Cardiac muscle cell (in vitro differentiated cells and primary cell): ENCODE measurements around the gene RPS16. TPM values are rescaled to one million over a fixed set of nuclear protein-coding genes. Genes with fewer than 3 reads are reported as not detected.

Source experiments
- DNase-seq, 2 donors: peaks; one replicate each; pipeline versions ENCODE4 v3.0.0 to v3.0.0-alpha.2; 2010 to 2017; ENCODE audit warnings: low read depth in 1 of 2, low spot score in 1 of 2
- H3K27ac ChIP-seq: fragments of 200-600 bp; sonication (generic); 2 replicates; pipeline ENCODE4 v1.5.1; 2016
- H3K27me3 ChIP-seq: fragments of 200-600 bp; sonication (generic); 2 replicates; pipeline ENCODE4 v1.6.0; 2016; ENCODE audit warnings: control low read depth
- H3K36me3 ChIP-seq: fragments of 200-600 bp; sonication (generic); 2 replicates; pipeline ENCODE4 v1.5.1; 2016; ENCODE audit warnings: control low read depth
- H3K4me1 ChIP-seq: fragments of 200-600 bp; sonication (generic); 2 replicates; pipeline ENCODE4 v1.8.1; 2017; ENCODE audit warnings: low read depth, mild to moderate bottlenecking, mixed run types
- H3K4me3 ChIP-seq: fragments of 200-600 bp; sonication (generic); 2 replicates; pipeline ENCODE4 v1.5.1; 2016; ENCODE audit warnings: mild to moderate bottlenecking
- H3K9me3 ChIP-seq: fragments of 200-600 bp; sonication (generic); 2 replicates; pipeline ENCODE4 v1.5.1; 2017; ENCODE audit warnings: low read depth, mild to moderate bottlenecking, control low read depth
- CTCF ChIP-seq: IDR thresholded peaks from 2 replicates; pipeline ENCODE4 v1.5.1; 2012; ENCODE audit warnings: low read depth, mild to moderate bottlenecking, low read length
- polyA plus RNA-seq: library from polyadenylated mRNA; unstranded; fragments of >200 nt; fragmentation: Nextera tagmentation; extraction: Ambion mirVana; gene quantifications from 2 replicates; pipeline ENCODE4 v1.2.1, GENCODE V29; 2016
- total RNA-seq: library from RNA; depleted of rRNA; stranded (reverse); fragments of >200 nt; gene quantifications from 2 replicates; pipeline ENCODE4 v1.2.3, GENCODE V29; 2016

Gene RPS16
- total and polyA plus RNA-seq, 2 experiments from 2014 or later: 369 to 542 TPM

- no peaks in the 10 kb centered on the region for H3K36me3 ChIP-seq
- DNase-seq: no peak
- no peak for TF ChIP-seq CTCF
- no peaks in the 10 kb centered on the region for H3K9me3 ChIP-seq
- peaks cover 19% of the 10 kb centered on the region for H3K4me1 ChIP-seq
- H3K27me3 ChIP-seq: no peaks in the 10 kb centered on the region
- peak overlapping the region; percentile 91 for H3K27ac ChIP-seq
- no peak overlapping the region for H3K4me3 ChIP-seq
Observed at GRCh38 chr19:39401070-39401548, 34.6 kb downstream of the RPS16 start.

- H3K36me3 ChIP-seq: peaks cover 4% of the 10 kb centered on the region
- no peak overlapping the region for H3K27ac ChIP-seq
- H3K4me3 ChIP-seq: no peak overlapping the region
- H3K9me3 ChIP-seq: no peaks in the 10 kb centered on the region
- no peak for TF ChIP-seq CTCF
- H3K27me3 ChIP-seq: no peaks in the 10 kb centered on the region
- H3K4me1 ChIP-seq: peaks cover 19% of the 10 kb centered on the region
- DNase-seq: no peak
Observed at GRCh38 chr19:39400061-39400460, 35.7 kb downstream of the RPS16 start.

GRCh38 chr19:39399668-39400050 lies 36.1 kb downstream of the RPS16 start:
- peaks cover 7% of the 10 kb centered on the region for H3K36me3 ChIP-seq
- no peak overlapping the region for H3K4me3 ChIP-seq
- H3K27ac ChIP-seq: no peak overlapping the region
- peaks cover 19% of the 10 kb centered on the region for H3K4me1 ChIP-seq
- no peaks in the 10 kb centered on the region for H3K27me3 ChIP-seq
- H3K9me3 ChIP-seq: no peaks in the 10 kb centered on the region
- no peak for TF ChIP-seq CTCF
- no peak for DNase-seq

- TF ChIP-seq CTCF: no peak
- H3K4me3 ChIP-seq: no peak overlapping the region
- H3K9me3 ChIP-seq: no peaks in the 10 kb centered on the region
- peaks cover 7% of the 10 kb centered on the region for H3K36me3 ChIP-seq
- peaks cover 16% of the 10 kb centered on the region for H3K4me1 ChIP-seq
- H3K27ac ChIP-seq: no peak overlapping the region
- DNase-seq: peak in 1 of 2 donors; percentile 75
- no peaks in the 10 kb centered on the region for H3K27me3 ChIP-seq
Observed at GRCh38 chr19:39398297-39398864, 37.4 kb downstream of the RPS16 start.

- peak overlapping the region; percentile 55 for H3K27ac ChIP-seq
- TF ChIP-seq CTCF: peak; percentile 97
- no peak overlapping the region for H3K4me3 ChIP-seq
- peaks cover 11% of the 10 kb centered on the region for H3K4me1 ChIP-seq
- no peaks in the 10 kb centered on the region for H3K9me3 ChIP-seq
- DNase-seq: peak; percentile 86 to 91
- no peaks in the 10 kb centered on the region for H3K27me3 ChIP-seq
- H3K36me3 ChIP-seq: peaks cover 7% of the 10 kb centered on the region
Observed at GRCh38 chr19:39397360-39398296, 38.1 kb downstream of the RPS16 start.
